Measurements from ENCODE around the gene TWF2.

TWF2 gene

GRCh38 chr3:52248165-52248541, 9.2 kb upstream of the TWF2 start:
- peaks cover 40% of the 10 kb centered on the region for H3K36me3 ChIP-seq (ENCODE audit: insufficient read depth, low read length)
- no peak overlapping the region for H3K27ac ChIP-seq (ENCODE audit: low read depth, low read length, poor library complexity, severe bottlenecking)
- H3K9ac ChIP-seq (ENCODE audit: low read length): no peak overlapping the region
- TF ChIP-seq EZH2 (IDR thresholded peaks at IDR 0.05; ENCODE audit: borderline replicate concordance, low read length) (no peak), CTCF (IDR thresholded peaks at IDR 0.05; ENCODE audit: low read length) (no peak)
- peaks cover 31% of the 10 kb centered on the region for H3K4me1 ChIP-seq (ENCODE audit: insufficient read depth, low read length, severe bottlenecking)
- H3K4me2 ChIP-seq (ENCODE audit: low read length): no peak overlapping the region
- no peaks in the 10 kb centered on the region for H3K9me2 ChIP-seq (ENCODE audit: low read depth, low read length)
- no peaks in the 10 kb centered on the region for H4K20me1 ChIP-seq (ENCODE audit: insufficient read depth, low read length)
- no peaks in the 10 kb centered on the region for H3K9me3 ChIP-seq (ENCODE audit: low read length)
- H3K4me3 ChIP-seq (ENCODE audit: low read depth, low read length, poor library complexity, severe bottlenecking): no peak overlapping the region
- no peak overlapping the region for H2AFZ ChIP-seq (ENCODE audit: low read length)
- no peaks in the 10 kb centered on the region for H3F3A ChIP-seq (ENCODE audit: insufficient read depth, low read length)
- no peaks in the 10 kb centered on the region for H3K27me3 ChIP-seq (ENCODE audit: insufficient read depth, low read length)
- H3K79me2 ChIP-seq (ENCODE audit: insufficient read depth, low read length): no peaks in the 10 kb centered on the region

- peaks cover 27% of the 10 kb centered on the region for H3K4me1 ChIP-seq (ENCODE audit: insufficient read depth, low read length, severe bottlenecking)
These were observed 8.6 kb upstream of the TWF2 start for GRCh38 chr3:52247409-52248164.

GRCh38 chr3:52246728-52247408, 7.9 kb upstream of the TWF2 start:
- Histone ChIP-seq H3K9me3 (ENCODE audit: low read length) (no peaks in the 10 kb centered on the region), H3F3A (ENCODE audit: insufficient read depth, low read length) (no peaks in the 10 kb centered on the region), H4K20me1 (ENCODE audit: insufficient read depth, low read length) (no peaks in the 10 kb centered on the region), H3K4me1 (ENCODE audit: insufficient read depth, low read length, severe bottlenecking) (peaks cover 27% of the 10 kb centered on the region), H3K9me2 (ENCODE audit: low read depth, low read length) (no peaks in the 10 kb centered on the region), H3K4me2 (ENCODE audit: low read length) (peak overlapping the region; percentile 97; the same call in 1 of the 2 replicates), H3K27me3 (ENCODE audit: insufficient read depth, low read length) (no peaks in the 10 kb centered on the region), H3K4me3 (ENCODE audit: low read depth, low read length, poor library complexity, severe bottlenecking) (peak overlapping the region; percentile 66), H2AFZ (ENCODE audit: low read length) (no peak overlapping the region), H3K79me2 (ENCODE audit: insufficient read depth, low read length) (no peaks in the 10 kb centered on the region), H3K27ac (ENCODE audit: low read depth, low read length, poor library complexity, severe bottlenecking) (peak overlapping the region; percentile 3), H3K9ac (ENCODE audit: low read length) (no peak overlapping the region; the same call in 1 of the 2 replicates), H3K36me3 (ENCODE audit: insufficient read depth, low read length) (peaks cover 28% of the 10 kb centered on the region)
- TF ChIP-seq CTCF (IDR thresholded peaks at IDR 0.05; ENCODE audit: low read length) (no peak), EZH2 (IDR thresholded peaks at IDR 0.05; ENCODE audit: borderline replicate concordance, low read length) (no peak)

More at GRCh38 chr3:52247409-52248164, 8.6 kb upstream of the TWF2 start:
- no peak for TF ChIP-seq EZH2 (IDR thresholded peaks at IDR 0.05; ENCODE audit: borderline replicate concordance, low read length)
- TF ChIP-seq CTCF (IDR thresholded peaks at IDR 0.05; ENCODE audit: low read length): no peak
- Histone ChIP-seq H3K27ac (ENCODE audit: low read depth, low read length, poor library complexity, severe bottlenecking) (no peak overlapping the region), H3K9me3 (ENCODE audit: low read length) (no peaks in the 10 kb centered on the region), H2AFZ (ENCODE audit: low read length) (no peak overlapping the region), H3K9me2 (ENCODE audit: low read depth, low read length) (no peaks in the 10 kb centered on the region), H3K4me2 (ENCODE audit: low read length) (no peak overlapping the region), H3K27me3 (ENCODE audit: insufficient read depth, low read length) (no peaks in the 10 kb centered on the region), H3F3A (ENCODE audit: insufficient read depth, low read length) (no peaks in the 10 kb centered on the region), H3K36me3 (ENCODE audit: insufficient read depth, low read length) (peaks cover 35% of the 10 kb centered on the region), H3K79me2 (ENCODE audit: insufficient read depth, low read length) (no peaks in the 10 kb centered on the region), H3K9ac (ENCODE audit: low read length) (no peak overlapping the region), H3K4me3 (ENCODE audit: low read depth, low read length, poor library complexity, severe bottlenecking) (no peak overlapping the region), H4K20me1 (ENCODE audit: insufficient read depth, low read length) (no peaks in the 10 kb centered on the region)

All from OCI-LY1 (cell line).